HEK293T (cell line): ENCODE results near the gene ZNF135.

Experiments used
- CTCF ChIA-PET: fragments of 350-600 bp; formaldehyde crosslinking; extraction: SDS; loops from one replicate; lab custom pipeline; 2021; ENCODE audit warnings: antibody characterized with exemption, inconsistent platforms; lab: Yijun Ruan, JAX
- POLR2A ChIA-PET: fragments of 350-600 bp; formaldehyde crosslinking; extraction: SDS; loops from one replicate; lab custom pipeline; 2020; ENCODE audit warnings: antibody characterized with exemption, inconsistent platforms; lab: Yijun Ruan, JAX
- DNase-seq: peaks from one replicate; pipeline ENCODE4 v3.0.0; 2012; ENCODE audit warnings: mixed read lengths; ENCODE audit errors: extremely low spot score
- ARNT ChIP-seq: fragments of 450-650 bp; IDR thresholded peaks from 2 replicates; pipeline ENCODE4 v1.6.1; 2017; ENCODE audit warnings: mild to moderate bottlenecking
- BHLHE40 ChIP-seq: fragments of 450-650 bp; IDR thresholded peaks from 2 replicates; pipeline ENCODE4 v1.6.1; 2016; ENCODE audit warnings: mild to moderate bottlenecking, moderate library complexity, borderline replicate concordance
- CTBP1 ChIP-seq: fragments of 450-650 bp; IDR thresholded peaks from 2 replicates; pipeline ENCODE4 v1.6.1; 2016; ENCODE audit warnings: borderline replicate concordance
- ELF4 ChIP-seq: fragments of 450-650 bp; IDR thresholded peaks from 2 replicates; pipeline ENCODE4 v1.6.1; 2017; ENCODE audit warnings: antibody characterized with exemption
- FOXA1 ChIP-seq: fragments of 450-650 bp; IDR thresholded peaks from 2 replicates; pipeline ENCODE4 v1.6.1; 2016; ENCODE audit warnings: mild to moderate bottlenecking
- FOXK2 ChIP-seq: fragments of 450-650 bp; IDR thresholded peaks from 2 replicates; pipeline ENCODE4 v1.6.1; 2016; ENCODE audit warnings: mild to moderate bottlenecking
- FOXM1 ChIP-seq: fragments of 450-650 bp; IDR thresholded peaks from 2 replicates; pipeline ENCODE4 v1.6.1; 2017; ENCODE audit warnings: mild to moderate bottlenecking, borderline replicate concordance
- HDGF ChIP-seq: fragments of 450-650 bp; IDR thresholded peaks from 2 replicates; pipeline ENCODE4 v1.6.1; 2017; ENCODE audit warnings: antibody characterized with exemption, borderline replicate concordance
- L3MBTL2 ChIP-seq: fragments of 450-650 bp; conservative IDR thresholded peaks from 2 replicates; pipeline ENCODE4 v1.6.1; 2016; ENCODE audit warnings: mild to moderate bottlenecking
- LEF1 ChIP-seq: fragments of 450-650 bp; IDR thresholded peaks from 2 replicates; pipeline ENCODE4 v1.6.1; 2017; ENCODE audit warnings: mild to moderate bottlenecking, borderline replicate concordance
- NFRKB ChIP-seq: fragments of 450-650 bp; IDR thresholded peaks from 2 replicates; pipeline ENCODE4 v1.6.1; 2016; ENCODE audit warnings: mild to moderate bottlenecking, moderate library complexity
- SP1 ChIP-seq: fragments of 450-650 bp; IDR thresholded peaks from 2 replicates; pipeline ENCODE4 v1.6.1; 2017
- SUZ12 ChIP-seq: fragments of 450-650 bp; IDR thresholded peaks from 2 replicates; pipeline ENCODE4 v1.6.1; 2016; ENCODE audit warnings: mild to moderate bottlenecking
- TARDBP ChIP-seq: fragments of 450-650 bp; IDR thresholded peaks from 2 replicates; pipeline ENCODE4 v1.6.1; 2016
- ZNF384 ChIP-seq: fragments of 450-650 bp; IDR thresholded peaks from 2 replicates; pipeline ENCODE4 v1.6.1; 2016
- TF ChIP-seq, protein P1 (sequence below): fragments of 450-650 bp; IDR thresholded peaks from 2 replicates; pipeline ENCODE4 v1.6.1; 2016

The ZNF135 gene

GRCh38 chr19:58037927-58038687 is 21.0 kb upstream of the ZNF135 start:
- no peak for DNase-seq
- ChIA-PET CTCF (no interaction called here), POLR2A (no interaction called here)

DNA sequence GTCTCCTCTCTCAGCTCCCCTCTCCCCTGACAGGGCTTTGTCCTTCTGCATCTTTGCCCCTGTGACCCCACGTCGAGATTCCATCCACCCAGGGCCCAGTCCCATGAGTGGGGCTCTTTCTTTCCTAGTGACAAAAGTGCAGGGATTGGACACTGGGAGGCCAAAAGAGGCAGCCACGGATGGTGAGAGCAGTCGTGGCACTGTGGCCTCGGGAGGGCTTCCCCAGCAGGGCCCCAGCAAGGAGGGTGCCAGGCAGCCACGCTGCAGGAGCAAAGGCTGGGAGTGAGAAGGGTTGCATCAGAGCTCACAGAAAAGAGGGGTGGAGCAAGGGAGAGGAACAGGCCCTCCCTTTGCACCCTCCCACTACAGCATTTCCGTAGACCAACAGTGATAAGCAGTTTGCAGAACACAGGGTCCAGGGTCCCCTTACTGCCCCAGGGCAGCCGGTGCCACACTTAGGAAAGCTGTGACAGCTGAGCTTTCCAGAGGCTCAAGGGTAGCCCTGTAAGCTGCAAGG is 20.3 kb upstream of the ZNF135 start:
- TF ChIP-seq LEF1 (no peak), L3MBTL2 (no peak), FOXM1 (no peak), FOXK2 (no peak), CTBP1 (no peak), BHLHE40 (no peak), SP1 (no peak), TARDBP (no peak), NFRKB (no peak), FOXA1 (no peak), SUZ12 (no peak), ELF4 (no peak), ZNF384 (no peak), HDGF (no peak), ARNT (no peak)
- TF ChIP-seq, protein P1, sequence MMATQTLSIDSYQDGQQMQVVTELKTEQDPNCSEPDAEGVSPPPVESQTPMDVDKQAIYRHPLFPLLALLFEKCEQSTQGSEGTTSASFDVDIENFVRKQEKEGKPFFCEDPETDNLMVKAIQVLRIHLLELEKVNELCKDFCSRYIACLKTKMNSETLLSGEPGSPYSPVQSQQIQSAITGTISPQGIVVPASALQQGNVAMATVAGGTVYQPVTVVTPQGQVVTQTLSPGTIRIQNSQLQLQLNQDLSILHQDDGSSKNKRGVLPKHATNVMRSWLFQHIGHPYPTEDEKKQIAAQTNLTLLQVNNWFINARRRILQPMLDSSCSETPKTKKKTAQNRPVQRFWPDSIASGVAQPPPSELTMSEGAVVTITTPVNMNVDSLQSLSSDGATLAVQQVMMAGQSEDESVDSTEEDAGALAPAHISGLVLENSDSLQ, result no peak
- no peak for DNase-seq
- ChIA-PET CTCF (no interaction called here), POLR2A (no interaction called here)

More at GRCh38 chr19:58037927-58038687, 21.0 kb upstream of the ZNF135 start:
- TF ChIP-seq SUZ12 (no peak), ARNT (no peak), BHLHE40 (no peak), ELF4 (no peak), HDGF (no peak), SP1 (no peak), ZNF384 (no peak), LEF1 (no peak), CTBP1 (no peak), FOXM1 (no peak), NFRKB (no peak), TARDBP (no peak)

GRCh38 chr19:58040751-58041525 is 18.1 kb upstream of the ZNF135 start:
- POLR2A ChIA-PET, result no interaction called here

GRCh38 chr19:58042495-58043340 is 16.4 kb upstream of the ZNF135 start:
- POLR2A ChIA-PET, result no interaction called here
- DNase-seq, result no peak
- TF ChIP-seq FOXA1 (no peak), FOXM1 (no peak), TARDBP (no peak), NFRKB (no peak), CTBP1 (no peak), FOXK2 (no peak), HDGF (no peak)
- TF ChIP-seq, protein P1, result no peak
- CTCF ChIA-PET, result no interaction called here

More at GRCh38 chr19:58040751-58041525, 18.1 kb upstream of the ZNF135 start:
- TF ChIP-seq FOXM1 (no peak), FOXA1 (no peak), LEF1 (no peak), HDGF (no peak), SP1 (no peak), SUZ12 (no peak), ELF4 (no peak), NFRKB (no peak), ARNT (no peak)
- CTCF ChIA-PET, result no interaction called here
- DNase-seq, result no peak

DNA sequence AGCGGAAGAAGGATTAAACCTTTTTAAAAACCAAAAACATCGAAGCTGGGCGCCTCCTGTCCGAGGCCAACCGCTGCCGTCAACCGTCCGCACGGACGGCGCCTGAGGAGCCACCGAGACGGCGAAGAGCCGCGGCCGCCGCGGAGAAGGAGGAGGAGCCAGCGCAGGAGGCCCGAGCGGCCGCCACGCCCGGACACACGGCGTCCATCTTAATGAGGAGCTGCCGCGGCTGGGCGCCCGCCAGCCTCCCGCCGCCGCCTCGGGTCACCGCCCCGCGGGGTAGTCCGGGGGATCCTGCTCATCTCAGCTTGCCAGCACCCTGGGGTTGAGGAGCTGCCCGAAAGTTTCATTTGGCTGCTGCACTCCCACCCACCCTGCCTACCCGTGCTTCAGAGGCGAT is 14.7 kb upstream of the ZNF135 start:
- CTCF ChIA-PET, result no interaction called here
- POLR2A ChIA-PET, result no interaction called here
- DNase-seq, result no peak
- TF ChIP-seq, protein P1, result no peak
- TF ChIP-seq BHLHE40 (no peak), TARDBP (no peak), NFRKB (no peak), ARNT (no peak), FOXA1 (no peak), CTBP1 (no peak), FOXK2 (no peak), FOXM1 (no peak), SP1 (no peak)
